HepG2 (cell line): ENCODE measurements around the gene ZNRF3. TPM values are rescaled to one million over a fixed set of nuclear protein-coding genes. Genes with fewer than 3 reads are reported as not detected.

Source experiments
- ATF4 ChIP-seq, 2 experiments: fragments of 450-650 bp in 1 of 2; sonication (generic) in 1 of 2; formaldehyde crosslinking; IDR thresholded peaks; 2 replicates each; pipeline versions ENCODE4 v1.5.0 to v1.8.0; 2020 to 2022; ENCODE audit warnings: mild to moderate bottlenecking in 1 of 2, missing genetic modification reagents in 1 of 2
- ATF7 ChIP-seq, 2 experiments: fragments of 450-650 bp in 1 of 2; sonication (generic) in 1 of 2; formaldehyde crosslinking in 1 of 2; IDR thresholded peaks; 2 replicates each; pipeline versions ENCODE4 v1.4.0 to v1.6.1; 2016 to 2020; ENCODE audit warnings: antibody characterized with exemption in 1 of 2, mild to moderate bottlenecking in 1 of 2, missing genetic modification reagents in 1 of 2
- ELF4 ChIP-seq: sonication (generic); formaldehyde crosslinking; IDR thresholded peaks from 2 replicates; pipeline ENCODE4 v1.5.0; 2020; ENCODE audit warnings: missing genetic modification reagents, mild to moderate bottlenecking, moderate library complexity, borderline replicate concordance
- HOXA5 ChIP-seq: sonication (generic); formaldehyde crosslinking; IDR thresholded peaks from 2 replicates; pipeline ENCODE4 v1.4.0; 2020; ENCODE audit warnings: missing genetic modification reagents
- IRX3 ChIP-seq: sonication (generic); formaldehyde crosslinking; IDR thresholded peaks from 2 replicates; pipeline ENCODE4 v1.8.1; 2023; ENCODE audit warnings: mild to moderate bottlenecking, low read depth, missing genetic modification reagents, borderline replicate concordance
- ISX ChIP-seq: sonication (generic); formaldehyde crosslinking; conservative IDR thresholded peaks from 2 replicates; pipeline ENCODE4 v1.5.0; 2020; ENCODE audit warnings: missing genetic modification reagents
- KAT8 ChIP-seq: IDR thresholded peaks from 2 replicates; pipeline ENCODE4 v1.6.1; 2016; ENCODE audit warnings: missing genetic modification reagents, missing compliant biosample characterization
- LCORL ChIP-seq, 2 experiments: fragments of 450-650 bp in 1 of 2; sonication (generic) in 1 of 2; formaldehyde crosslinking in 1 of 2; IDR thresholded peaks; 2 replicates each; pipeline versions ENCODE4 v1.5.0 to v1.6.1; 2017 to 2020; ENCODE audit warnings: antibody characterized with exemption in 1 of 2, missing genetic modification reagents in 1 of 2
- MXI1 ChIP-seq: IDR thresholded peaks from 3 replicates; pipeline ENCODE4 v1.6.1; 2012; ENCODE audit warnings: low read depth, low read length, inconsistent platforms, borderline replicate concordance
- NCOA1 ChIP-seq: sonication (generic); formaldehyde crosslinking; IDR thresholded peaks from 2 replicates; pipeline ENCODE4 v1.9.0; 2021; ENCODE audit warnings: missing genetic modification reagents
- PATZ1 ChIP-seq: sonication (generic); formaldehyde crosslinking; IDR thresholded peaks from 2 replicates; pipeline ENCODE4 v1.4.0; 2020; ENCODE audit warnings: missing genetic modification reagents
- RFXANK ChIP-seq: IDR thresholded peaks from 2 replicates; pipeline ENCODE4 v1.6.1; 2016
- RFXAP ChIP-seq: sonication (generic); formaldehyde crosslinking; IDR thresholded peaks from 2 replicates; pipeline ENCODE4 v1.4.0; 2020; ENCODE audit warnings: missing genetic modification reagents, borderline replicate concordance
- SALL2 ChIP-seq: sonication (generic); formaldehyde crosslinking; IDR thresholded peaks from 2 replicates; pipeline ENCODE4 v1.8.1; 2023; ENCODE audit warnings: mild to moderate bottlenecking, missing genetic modification reagents, inconsistent platforms
- SRSF1 ChIP-seq: fragments of 200-400 bp; formaldehyde crosslinking; optimal IDR thresholded peaks from 2 replicates; pipeline ENCODE3; 2017; ENCODE audit warnings: mild to moderate bottlenecking, low read depth, low read length, moderate library complexity
- TBL1XR1 ChIP-seq: fragments of 150-350 bp; IDR thresholded peaks from 2 replicates; pipeline ENCODE4 v1.6.1; 2014; ENCODE audit warnings: borderline replicate concordance, low read length; ENCODE audit not compliant: partially characterized antibody
- TSC22D2 ChIP-seq: sonication (generic); formaldehyde crosslinking; IDR thresholded peaks from 2 replicates; pipeline ENCODE4 v1.5.1; 2020; ENCODE audit warnings: missing genetic modification reagents, mild to moderate bottlenecking, borderline replicate concordance
- ZNF225 ChIP-seq: sonication (generic); formaldehyde crosslinking; IDR thresholded peaks from 2 replicates; pipeline ENCODE4 v1.4.0; 2020; ENCODE audit warnings: mild to moderate bottlenecking, missing genetic modification reagents
- ZNF263 ChIP-seq: sonication (generic); formaldehyde crosslinking; IDR thresholded peaks from 2 replicates; pipeline ENCODE4 v1.4.0; 2020; ENCODE audit warnings: missing genetic modification reagents
- ZNF274 ChIP-seq: sonication (generic); formaldehyde crosslinking; IDR thresholded peaks from 2 replicates; pipeline ENCODE4 v1.5.1; 2020; ENCODE audit warnings: mild to moderate bottlenecking, missing genetic modification reagents
- ZNF382 ChIP-seq: sonication (generic); formaldehyde crosslinking; IDR thresholded peaks from 2 replicates; pipeline ENCODE4 v1.5.0; 2020; ENCODE audit warnings: missing genetic modification reagents, mild to moderate bottlenecking, borderline replicate concordance
- ZNF557 ChIP-seq: sonication (generic); formaldehyde crosslinking; IDR thresholded peaks from 2 replicates; pipeline ENCODE4 v1.4.0; 2020; ENCODE audit warnings: missing genetic modification reagents
- ZNF672 ChIP-seq: sonication (generic); formaldehyde crosslinking; IDR thresholded peaks from 2 replicates; pipeline ENCODE4 v1.8.1; 2022; ENCODE audit warnings: missing genetic modification reagents
- ZNF749 ChIP-seq: sonication (generic); formaldehyde crosslinking; IDR thresholded peaks from 2 replicates; pipeline ENCODE4 v1.8.0; 2022; ENCODE audit warnings: mild to moderate bottlenecking, missing genetic modification reagents, moderate library complexity, borderline replicate concordance
- ZNF776 ChIP-seq: sonication (generic); formaldehyde crosslinking; IDR thresholded peaks from 2 replicates; pipeline ENCODE4 v1.4.0; 2020; ENCODE audit warnings: mild to moderate bottlenecking, missing genetic modification reagents
- polyA plus RNA-seq, 8 experiments: library from polyadenylated mRNA; depleted of rRNA in 3 of 8; stranded (reverse) in 7 of 8; unstranded in 1 of 8; fragments of >200 nt; fragmentation: Illumina TruSeq in 4 of 8; extraction: Trizol in 4 of 8; gene quantifications; 2 replicates each; pipeline versions ENCODE4 v1.2.1 to v1.2.3, GENCODE V29; 2011 to 2016; ENCODE audit warnings: low read depth in 4 of 8, missing spikeins in 1 of 8, mixed read lengths in 1 of 8; ENCODE audit not compliant: insufficient read depth in 1 of 8
- total RNA-seq, 5 experiments: library from RNA; depleted of rRNA; stranded (reverse); fragments of >200 nt; fragmentation: Illumina TruSeq; extraction: Trizol; gene quantifications; 2 replicates each; pipeline ENCODE4 v1.2.3, GENCODE V29; 2016; ENCODE audit warnings: low read depth in 1 of 5
- TF ChIP-seq, protein P1 (sequence below): sonication (generic); formaldehyde crosslinking; IDR thresholded peaks from 2 replicates; pipeline ENCODE4 v1.5.0; 2020; ENCODE audit warnings: mild to moderate bottlenecking, missing genetic modification reagents

The ZNRF3 gene
- total and polyA plus RNA-seq, 2 of the 13 experiments (the other 11 are each of a cell fraction or from before 2014, with no cell fraction given), result 20.3 to 36.7 TPM

- TF ChIP-seq ATF4 (CRISPR knock-in tag; IDR thresholded peaks at IDR 0.05), result peak in 1 of 2 experiments; percentile 55; a peak in 2 of 4 replicates
- peak; percentile 66 for TF ChIP-seq RFXAP (CRISPR knock-in tag)
- TF ChIP-seq ZNF749 (CRISPR knock-in tag), result 0 out of 2 replicates have a peak, but pooled peaks have one; percentile 38
- TF ChIP-seq TSC22D2 (CRISPR knock-in tag), result no peak
- TF ChIP-seq PATZ1, result peak; percentile 99
- TF ChIP-seq MXI1, result peak; percentile 89; the same call in 2 of the 3 replicates
- TF ChIP-seq ISX, result no peak
- no peak for TF ChIP-seq NCOA1 (CRISPR knock-in tag)
- TF ChIP-seq HOXA5 (CRISPR knock-in tag), result peak; percentile 86
- peak; percentile 85 for TF ChIP-seq ZNF557 (CRISPR knock-in tag)
- TF ChIP-seq IRX3 (CRISPR knock-in tag), result no peak; the same call in 1 of the 2 replicates
- TF ChIP-seq ZNF225 (CRISPR knock-in tag), result no peak
- no peak for TF ChIP-seq ATF7 (IDR thresholded peaks at IDR 0.05)
- TF ChIP-seq ATF7 (CRISPR knock-in tag; IDR thresholded peaks at IDR 0.05), result no peak
- TF ChIP-seq ELF4 (CRISPR knock-in tag), result no peak
- no peak for TF ChIP-seq ZNF776 (CRISPR knock-in tag)
- TF ChIP-seq ZNF274 (CRISPR knock-in tag), result no peak
- peak; percentile 73 for TF ChIP-seq KAT8 (CRISPR knock-in tag)
- TF ChIP-seq TBL1XR1, result no peak
- TF ChIP-seq ZNF382 (CRISPR knock-in tag), result no peak
- peak; percentile 63; the same call in 1 of the 2 replicates for TF ChIP-seq SALL2 (CRISPR knock-in tag)
- peak; percentile 39; the same call in 1 of the 2 replicates for TF ChIP-seq ZNF263
- no peak for TF ChIP-seq LCORL (IDR thresholded peaks at IDR 0.05)
- peak; percentile 87 for TF ChIP-seq LCORL (CRISPR knock-in tag; IDR thresholded peaks at IDR 0.05)
- TF ChIP-seq SRSF1, result no peak
- TF ChIP-seq, protein P1, sequence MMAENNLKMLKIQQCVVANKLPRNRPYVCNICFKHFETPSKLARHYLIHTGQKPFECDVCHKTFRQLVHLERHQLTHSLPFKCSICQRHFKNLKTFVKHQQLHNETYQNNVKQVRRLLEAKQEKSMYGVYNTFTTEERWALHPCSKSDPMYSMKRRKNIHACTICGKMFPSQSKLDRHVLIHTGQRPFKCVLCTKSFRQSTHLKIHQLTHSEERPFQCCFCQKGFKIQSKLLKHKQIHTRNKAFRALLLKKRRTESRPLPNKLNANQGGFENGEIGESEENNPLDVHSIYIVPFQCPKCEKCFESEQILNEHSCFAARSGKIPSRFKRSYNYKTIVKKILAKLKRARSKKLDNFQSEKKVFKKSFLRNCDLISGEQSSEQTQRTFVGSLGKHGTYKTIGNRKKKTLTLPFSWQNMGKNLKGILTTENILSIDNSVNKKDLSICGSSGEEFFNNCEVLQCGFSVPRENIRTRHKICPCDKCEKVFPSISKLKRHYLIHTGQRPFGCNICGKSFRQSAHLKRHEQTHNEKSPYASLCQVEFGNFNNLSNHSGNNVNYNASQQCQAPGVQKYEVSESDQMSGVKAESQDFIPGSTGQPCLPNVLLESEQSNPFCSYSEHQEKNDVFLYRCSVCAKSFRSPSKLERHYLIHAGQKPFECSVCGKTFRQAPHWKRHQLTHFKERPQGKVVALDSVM (CRISPR knock-in tag), result no peak
- no peak for TF ChIP-seq ZNF672 (CRISPR knock-in tag)
- no peak for TF ChIP-seq RFXANK (CRISPR knock-in tag)
Measured at GRCh38 chr22:28920757-28921584, 37.6 kb downstream of the ZNRF3 start (continued).
